Measurements from ENCODE around the gene MYEOV.

Gene MYEOV

GRCh38 chr11:69286374-69287371, 7.3 kb upstream of the MYEOV start:
- DNase-seq (ENCODE audit: low spot score), result peak; percentile 66

GRCh38 chr11:69287968-69288882, 5.7 kb upstream of the MYEOV start:
- no peak for DNase-seq (ENCODE audit: low spot score)

DNA sequence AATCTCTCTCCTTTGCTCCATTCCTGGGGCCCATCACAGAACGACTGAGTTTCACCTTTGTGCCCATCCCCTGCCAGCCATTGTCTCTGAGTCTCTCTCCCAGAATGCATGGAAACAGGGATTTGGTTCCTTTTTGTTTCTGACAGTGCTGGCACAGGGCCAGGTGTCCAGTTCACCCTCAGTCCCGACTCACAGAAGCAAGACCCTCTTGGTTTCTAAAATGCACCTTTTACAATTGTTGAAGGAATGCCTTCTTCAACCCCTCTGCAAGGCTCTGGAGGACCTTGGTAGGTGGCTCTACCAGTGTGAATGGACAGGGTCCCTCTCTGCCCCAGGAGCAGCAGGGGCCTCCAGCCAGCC, 5.1 kb upstream of the MYEOV start:
- DNase-seq (ENCODE audit: low spot score), result no peak

DNA sequence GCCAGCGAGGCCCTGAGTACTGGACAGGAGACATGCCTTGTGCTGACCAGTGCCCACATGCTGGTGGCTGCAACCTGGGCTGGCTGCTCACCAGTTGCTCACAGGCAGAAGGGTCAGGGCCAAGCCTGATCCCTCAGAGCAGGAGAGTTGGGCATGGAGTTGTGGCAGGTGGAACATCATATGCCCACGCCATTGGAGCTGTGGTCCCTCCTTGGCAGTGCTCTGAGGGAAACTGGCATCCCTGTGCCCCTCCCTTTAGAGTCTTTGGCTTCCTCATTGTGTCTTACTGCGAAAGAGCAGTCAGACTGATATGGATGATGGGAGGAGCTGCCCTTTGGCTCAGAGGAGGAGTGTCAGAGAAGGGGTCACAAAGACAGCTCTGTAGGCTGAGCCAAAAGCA, 3.1 kb upstream of the MYEOV start:
- no peak for DNase-seq (ENCODE audit: low spot score)

DNA sequence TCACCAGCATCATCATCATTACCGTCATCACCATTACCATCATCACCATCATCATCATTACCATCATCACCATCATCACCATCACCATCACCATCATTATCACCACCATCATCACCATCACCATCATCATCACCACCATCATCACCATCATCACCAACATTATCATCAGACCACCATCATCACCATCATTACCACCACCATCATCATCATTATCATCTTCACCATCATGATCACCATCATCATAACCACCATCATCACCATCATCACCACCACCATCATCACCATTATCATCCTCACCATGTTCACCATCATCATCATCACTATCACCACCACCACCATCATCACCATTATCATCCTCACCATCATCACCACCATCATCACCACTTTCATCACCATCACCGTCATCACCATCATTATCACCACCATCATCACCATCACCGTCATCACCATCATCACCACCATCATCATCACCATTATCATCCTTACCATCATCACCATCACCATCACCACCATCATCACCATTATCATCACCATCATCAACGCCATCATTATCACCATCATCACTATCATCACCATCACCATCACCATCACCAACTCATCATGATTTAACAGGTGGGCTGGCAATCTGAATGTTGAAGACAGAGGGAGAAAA, 2.4 kb upstream of the MYEOV start:
- no peak for DNase-seq (ENCODE audit: low spot score)

- peak; percentile 78 for DNase-seq (ENCODE audit: low spot score)
Measured at GRCh38 chr11:69292221-69292648, 1.7 kb upstream of the MYEOV start.

- DNase-seq (ENCODE audit: low spot score), result no peak
Measured at GRCh38 chr11:69293087-69293486, 868 bp upstream of the MYEOV start.

DNA sequence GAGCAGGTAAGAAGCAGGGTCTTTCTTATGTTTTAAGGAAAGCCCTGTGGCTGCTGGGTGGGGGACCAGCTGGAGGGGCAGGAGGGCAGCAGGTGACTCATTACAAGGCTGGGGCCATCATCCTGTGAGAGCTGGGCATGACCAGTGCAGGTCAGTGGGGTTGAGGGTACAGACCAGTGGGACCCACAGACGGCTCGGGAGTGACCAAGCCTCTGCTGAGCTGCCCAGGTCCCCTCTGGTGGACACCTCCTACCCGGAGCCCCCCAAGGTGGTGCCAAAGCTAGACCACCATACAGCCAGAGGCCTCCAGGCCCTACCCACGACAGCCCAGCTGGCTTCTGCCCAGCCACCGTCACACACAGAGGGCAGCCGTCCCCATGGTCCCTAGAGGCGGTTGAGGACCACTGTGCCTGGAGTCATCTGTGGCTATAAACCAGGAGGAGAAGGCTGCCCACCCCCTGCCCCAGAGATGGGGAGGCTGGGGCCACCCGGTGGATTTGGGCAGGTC, 670 bp downstream of the MYEOV start:
- DNase-seq (ENCODE audit: low spot score), result no peak

DNA sequence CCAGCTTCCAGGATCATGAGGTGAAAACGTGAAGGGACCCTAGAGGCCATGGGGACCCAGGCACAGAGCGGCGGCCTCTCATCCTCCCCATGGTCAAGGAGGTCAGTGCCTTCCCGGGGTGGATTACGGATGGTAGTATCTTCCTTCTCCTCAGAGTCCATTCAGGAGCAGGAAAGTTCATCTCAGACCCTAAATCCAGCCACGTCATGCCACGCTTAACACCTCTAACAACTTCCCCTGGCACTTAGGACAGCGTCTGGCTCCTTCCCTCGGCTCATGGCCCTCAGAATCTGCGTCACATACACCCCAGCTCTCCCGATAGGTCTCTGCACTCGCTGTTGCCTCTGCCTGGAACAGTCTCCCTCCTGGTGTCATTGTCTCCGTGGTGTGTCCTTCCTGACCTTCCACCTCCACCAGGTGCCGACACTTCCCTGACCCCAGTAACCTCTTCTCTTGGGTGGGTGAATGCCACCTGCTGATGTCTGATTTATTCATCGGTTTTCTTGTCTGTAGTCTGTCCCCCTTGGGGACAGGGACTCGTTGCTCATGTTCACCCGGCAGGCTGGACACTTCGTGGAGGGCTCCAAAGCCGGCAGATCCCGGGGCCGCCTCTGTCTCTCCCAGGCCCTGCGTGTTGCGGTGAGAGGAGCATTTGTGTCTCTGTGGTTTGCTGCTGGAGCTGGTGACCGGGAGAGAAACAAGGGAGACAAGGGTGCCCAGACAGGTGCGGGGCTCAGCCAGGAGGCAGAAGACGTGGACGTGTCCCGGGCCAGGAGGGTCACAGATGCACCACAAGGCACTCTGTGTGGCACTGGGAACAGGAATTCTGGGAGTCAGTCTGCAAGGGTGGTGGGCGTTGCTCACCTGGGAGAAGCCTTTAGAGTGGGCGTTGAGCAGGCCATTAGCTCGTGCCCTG, 1.4 kb downstream of the MYEOV start:
- DNase-seq (ENCODE audit: low spot score), result no peak

GRCh38 chr11:69295995-69296889, 2.3 kb downstream of the MYEOV start:
- DNase-seq (ENCODE audit: low spot score), result no peak

DNA sequence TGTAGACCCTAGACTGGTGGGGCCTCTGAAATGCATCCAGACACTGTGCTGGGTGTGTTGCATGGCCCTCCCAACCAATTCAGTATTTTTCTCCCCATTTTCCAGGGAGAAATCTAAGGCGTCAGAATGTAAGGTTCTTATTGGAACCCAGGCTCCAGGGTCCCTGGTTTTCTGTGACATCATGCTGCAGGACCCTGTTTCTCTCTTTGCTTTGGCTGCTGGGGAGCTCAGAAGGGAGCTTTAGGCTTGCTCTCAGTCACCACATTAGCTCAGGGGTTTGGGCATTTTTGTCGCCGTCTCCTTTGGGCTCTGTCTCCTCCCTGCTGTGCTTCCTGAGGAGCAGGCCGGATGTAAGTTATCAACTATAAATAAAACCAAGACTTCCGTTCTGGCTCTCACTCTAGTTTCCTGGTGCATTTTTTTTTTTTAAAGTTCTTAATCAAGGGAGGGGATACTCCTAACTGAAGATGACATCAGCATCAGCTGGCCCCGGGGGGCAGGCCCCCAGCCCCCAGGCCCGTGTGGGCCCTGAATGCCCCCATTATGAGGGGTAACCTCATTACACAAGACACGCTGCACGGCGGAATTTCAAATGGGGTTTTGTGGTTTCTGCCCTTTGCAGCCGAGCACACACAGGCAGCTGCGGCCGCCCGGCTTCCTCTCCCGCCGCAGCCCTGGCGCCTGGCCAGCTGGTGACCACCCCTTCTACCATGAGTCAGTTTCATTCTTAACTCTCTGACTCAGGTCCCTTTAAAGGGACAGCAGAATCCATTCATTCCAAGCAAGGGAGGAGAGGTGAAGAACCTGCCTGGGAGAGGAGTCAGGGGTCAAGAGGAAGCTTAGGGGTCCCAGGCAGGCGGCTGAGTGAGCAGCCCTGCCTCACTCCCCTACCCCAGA, 3.2 kb downstream of the MYEOV start:
- DNase-seq (ENCODE audit: low spot score), result peak; percentile 63

- DNase-seq (ENCODE audit: low spot score), result no peak
Measured at GRCh38 chr11:69297787-69298266, 3.9 kb downstream of the MYEOV start.

DNA sequence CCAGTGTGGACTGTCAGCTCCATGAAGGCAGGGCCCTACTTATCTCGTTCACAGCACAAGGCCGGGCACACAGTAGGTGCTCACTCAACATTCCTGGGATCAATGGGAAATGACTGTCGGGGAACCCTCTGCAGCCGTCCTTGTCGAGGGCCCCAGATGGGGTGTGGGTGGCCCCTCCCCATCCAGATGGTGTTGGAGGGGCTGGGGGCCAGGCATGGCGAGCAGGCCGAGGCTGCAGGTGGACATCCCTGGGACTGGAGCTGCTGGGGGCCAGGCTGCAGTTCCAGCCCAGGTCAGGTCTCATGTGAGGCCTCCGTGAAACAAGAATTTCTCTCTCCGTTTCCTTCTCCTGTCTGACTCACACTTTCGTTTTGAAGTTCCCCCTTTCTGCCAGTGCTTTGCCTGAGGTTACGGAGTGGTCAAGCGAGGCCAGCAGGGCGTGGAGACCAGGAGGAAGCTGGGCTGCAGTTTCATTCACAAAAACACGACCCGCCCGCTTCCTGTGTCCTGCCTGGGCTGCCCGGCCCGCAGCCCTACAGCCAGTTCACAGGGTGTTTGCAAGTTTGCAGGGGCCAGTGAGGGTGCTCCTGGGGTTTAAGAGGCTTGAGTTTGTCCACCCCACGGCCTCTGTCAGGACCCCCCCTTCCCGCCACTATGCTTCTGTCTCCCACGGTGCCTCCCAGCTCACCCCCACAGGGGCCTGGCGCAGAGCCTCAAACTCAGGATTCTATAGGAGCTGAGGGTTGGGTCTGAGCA, 4.5 kb downstream of the MYEOV start:
- no peak for DNase-seq (ENCODE audit: low spot score)

GRCh38 chr11:69299023-69299461, 5.1 kb downstream of the MYEOV start:
- DNase-seq (ENCODE audit: low spot score), result no peak

DNA sequence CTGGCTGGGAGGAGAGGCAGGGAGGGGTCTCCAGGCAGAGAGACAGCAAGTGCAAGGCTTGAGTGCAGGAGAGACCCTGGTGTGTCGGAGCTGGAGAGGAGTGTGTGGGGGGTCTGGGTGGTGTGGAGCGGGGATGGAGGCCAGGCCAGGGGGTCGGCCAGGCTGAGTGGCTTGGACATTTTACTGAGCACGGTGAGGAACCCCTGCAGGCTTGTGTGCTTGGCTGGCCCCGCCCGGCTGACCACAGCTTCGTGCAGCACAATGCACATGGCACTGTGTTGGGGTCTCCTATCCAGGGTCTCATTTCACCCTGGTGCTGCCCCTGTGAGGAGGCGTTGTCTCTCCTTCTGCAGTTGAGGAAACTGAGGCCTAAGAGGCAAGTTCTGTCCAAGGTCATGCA, 5.6 kb downstream of the MYEOV start:
- no peak for DNase-seq (ENCODE audit: low spot score)

DNA sequence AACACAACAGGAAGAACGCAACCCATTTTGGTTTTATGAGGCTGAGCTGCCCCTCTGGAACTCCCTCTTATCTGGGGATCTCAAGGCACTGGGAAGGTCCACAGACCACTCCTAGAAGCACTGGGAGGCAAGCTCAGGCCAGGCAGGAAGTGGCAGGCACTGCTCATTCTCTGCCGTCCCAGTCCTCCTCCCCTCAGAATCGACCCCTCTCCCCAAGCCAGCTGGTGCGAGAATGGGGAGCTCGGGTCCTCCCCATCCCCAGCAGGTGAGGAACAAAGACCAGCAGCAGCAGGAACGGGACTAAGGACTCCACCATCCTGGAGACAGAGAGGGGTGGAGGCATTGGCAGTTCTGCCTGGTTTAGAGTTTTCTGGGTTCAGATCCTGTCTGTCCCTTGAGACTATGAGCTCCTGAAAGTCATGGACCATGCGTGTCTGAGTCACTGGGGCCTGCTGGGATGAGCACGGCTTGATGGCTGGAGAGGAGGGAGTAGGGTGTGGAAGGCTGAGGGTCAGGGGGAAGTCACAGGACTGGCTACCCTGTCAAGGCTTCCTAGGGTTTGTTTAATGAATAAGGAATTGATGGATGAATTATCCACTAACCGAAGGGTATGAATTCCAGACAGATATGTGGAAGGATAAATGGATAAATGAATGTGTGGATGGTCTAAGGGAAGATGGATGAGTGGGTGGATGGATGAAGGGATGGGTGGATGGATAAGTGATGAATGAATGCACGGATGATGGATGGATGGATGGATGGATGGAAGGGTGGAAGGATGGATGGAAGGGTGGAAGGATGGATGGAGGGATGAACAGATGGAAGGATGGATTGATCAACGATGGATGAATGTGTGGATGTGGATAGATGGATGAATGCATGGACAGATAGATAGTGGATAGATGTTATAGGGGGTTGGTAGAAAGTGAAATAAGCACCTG, 6.4 kb downstream of the MYEOV start:
- DNase-seq (ENCODE audit: low spot score), result no peak

DNA sequence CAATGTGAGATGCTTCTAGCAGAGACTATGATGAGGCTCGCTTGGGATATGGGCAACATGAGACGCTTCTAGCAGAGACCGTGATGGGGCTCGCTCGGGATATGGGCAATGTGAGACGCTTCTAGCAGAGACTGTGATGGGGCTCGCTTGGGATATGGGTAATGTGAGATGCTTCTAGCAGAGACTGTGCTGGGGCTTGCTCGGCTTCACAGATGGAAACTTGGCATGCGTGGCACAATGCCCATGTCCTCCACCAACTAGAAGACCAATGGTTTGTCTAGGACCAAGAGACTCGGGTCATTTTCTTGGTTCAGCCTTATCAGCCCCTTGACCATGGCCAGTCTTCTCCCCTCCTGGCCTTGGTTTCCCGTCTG, 7.1 kb downstream of the MYEOV start:
- no peak for DNase-seq (ENCODE audit: low spot score)
